Left colon (tissue), 2 donors: ENCODE measurements around the gene CLEC10A. TPM values are rescaled to one million over a fixed set of nuclear protein-coding genes. Genes with fewer than 3 reads are reported as not detected.
"Not testable (repeated sequence)": the region's sequence is repeated elsewhere in the genome, so short reads cannot be mapped to it uniquely, and the experiment has no call there.

Experiments used
- ATAC-seq: fragments of 200-7000 bp; cut with Tn5 transposase; one replicate; pipeline ENCODE4 v1.9.1; 2020; ENCODE audit warnings: mild to moderate bottlenecking, moderate library complexity
- DNase-seq, 2 donors: peaks; one replicate each; pipeline ENCODE4 v3.0.0-alpha.2; 2020
- intact Hi-C, 2 donors: fragments of 100-400 bp; cut with DNase I in 1 of 2; cut with micrococcal nuclease in 1 of 2; formaldehyde crosslinking; loops; one replicate each; pipeline versions ENCODE4 v1.11.2 to v1.14.0; 2022; cut with DNase I, micrococcal nuclease
- total RNA-seq, 2 donors: library from RNA; stranded (reverse); fragmentation: NEBNext Ultra II Directional; extraction: Animal tissue kit (Norgen Biotek cat#: 25700); gene quantifications; one replicate each; pipeline ENCODE4 v1.2.1, GENCODE V29; 2021
- donor health status: DM: no; HTN: no; CAD: no.
- donor health status: DM: yes; HTN: yes; CAD: no.

CLEC10A gene
- total RNA-seq, 2 donors from 2014 or later: 4.2 to 7.6 TPM

DNA sequence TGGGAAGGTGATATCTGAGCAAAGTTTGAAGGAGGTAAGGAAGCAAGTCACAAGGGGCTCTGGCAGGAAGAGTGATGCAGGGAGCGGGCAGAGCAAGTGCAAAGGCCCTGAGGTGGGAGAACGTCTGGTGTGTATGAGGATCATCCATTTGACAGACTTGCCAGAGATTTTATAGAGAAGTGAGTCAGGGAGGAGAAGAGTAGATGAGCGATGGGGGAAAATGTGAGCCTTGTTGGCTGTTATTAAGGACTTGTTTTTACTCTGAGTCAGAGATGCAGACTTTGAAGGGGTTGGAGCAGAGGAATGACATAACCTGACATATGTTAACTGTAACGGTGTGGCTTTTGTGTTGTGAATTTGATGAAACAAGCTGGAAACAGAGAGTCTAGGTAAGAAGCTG is 3.5 kb upstream of the CLEC10A start:
- intact Hi-C loops: no loop called here
- ATAC-seq (no peak), DNase-seq (no peak)

GRCh38 chr17:7081341-7082062 is 1.5 kb upstream of the CLEC10A start:
- intact Hi-C loops: no loop called here
- no peak for DNase-seq
- no peak for ATAC-seq

DNA sequence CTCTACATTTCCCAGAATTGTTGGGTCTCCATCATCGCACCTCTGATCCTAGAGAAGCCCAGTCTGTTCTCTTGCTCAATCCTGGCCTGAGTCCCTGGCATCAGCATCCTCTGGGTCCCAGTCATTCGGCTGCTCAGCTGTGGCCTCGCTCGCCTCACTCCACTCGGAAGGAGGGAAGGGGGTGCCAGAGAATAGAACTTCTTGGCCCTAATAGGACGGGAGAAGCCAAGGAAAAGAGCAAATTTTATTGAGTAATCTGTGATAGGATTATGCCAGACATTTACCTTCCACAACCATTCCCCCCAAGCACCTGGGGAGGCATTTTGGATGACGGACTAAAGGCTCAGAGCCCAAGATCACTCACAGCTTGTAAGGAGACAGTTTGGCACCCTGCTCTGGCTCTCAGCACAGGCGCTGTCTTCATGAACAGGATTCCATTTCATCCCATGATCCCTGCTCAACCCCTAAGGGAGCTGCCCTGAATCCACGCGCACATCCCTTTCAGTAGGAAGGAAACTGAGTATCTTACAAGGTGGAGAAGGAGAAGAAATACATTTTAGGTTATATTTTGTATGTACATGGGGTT is 498 bp upstream of the CLEC10A start:
- no peak for ATAC-seq
- intact Hi-C loops: no loop called here
- DNase-seq: no peak

GRCh38 chr17:7078711-7079110 is 1.3 kb downstream of the CLEC10A start:
- ATAC-seq (no peak), DNase-seq (no peak)
- intact Hi-C loops: no loop called here

- no peak for ATAC-seq
- DNase-seq: no peak
- intact Hi-C loops: no loop called here
These were observed 2.0 kb downstream of the CLEC10A start for GRCh38 chr17:7077911-7078546.

- intact Hi-C loops: no loop called here
- ATAC-seq: no peak
- DNase-seq: no peak
These were observed 5.1 kb downstream of the CLEC10A start for GRCh38 chr17:7074931-7075330.

GRCh38 chr17:7072406-7072805 is 7.6 kb downstream of the CLEC10A start:
- DNase-seq: no peak
- no peak for ATAC-seq
- intact Hi-C loops: no loop called here

- intact Hi-C loops: no loop called here
- DNase-seq: no peak
- ATAC-seq: no peak
These were observed 9.3 kb downstream of the CLEC10A start for GRCh38 chr17:7070712-7071111.

DNA sequence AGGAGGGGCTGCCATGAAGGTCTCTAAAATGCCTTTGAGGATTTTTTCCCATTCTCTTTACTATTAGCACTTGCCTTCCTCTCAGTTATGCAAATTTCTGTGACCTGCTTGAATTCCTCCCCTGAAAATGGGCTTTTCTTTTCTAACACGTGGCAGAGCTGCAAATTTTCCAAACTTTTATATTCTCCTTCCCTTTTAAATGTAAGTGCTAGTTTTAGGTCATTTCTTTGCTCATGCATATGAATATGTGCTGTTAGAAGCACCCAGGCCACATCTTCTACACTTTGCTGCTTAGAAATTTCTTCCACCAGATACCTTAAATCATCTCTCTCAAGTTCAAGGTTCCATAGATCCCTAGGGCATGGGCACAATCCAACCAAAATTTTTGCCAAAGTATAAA is 11.8 kb downstream of the CLEC10A start:
- DNase-seq: no peak
- intact Hi-C loops: no loop called here
- no peak for ATAC-seq

DNA sequence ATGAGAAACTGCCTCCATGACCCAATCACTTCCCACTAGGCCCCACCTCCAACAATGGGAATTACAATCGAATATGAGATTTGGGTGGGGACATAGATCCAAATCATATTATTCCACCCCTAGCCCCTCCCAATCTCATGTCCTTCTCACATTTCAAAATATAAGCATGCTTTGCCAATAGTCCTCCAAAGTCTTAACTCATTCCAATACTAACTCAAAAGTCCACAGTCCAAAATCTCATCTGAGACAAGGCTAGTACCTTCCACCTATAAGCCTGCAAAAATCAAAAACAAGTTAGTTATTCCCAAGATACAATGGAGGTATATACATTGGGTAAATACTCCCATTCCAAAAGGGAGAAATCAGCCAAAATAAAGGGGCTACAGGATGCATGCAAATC is 12.9 kb downstream of the CLEC10A start:
- no peak for DNase-seq
- ATAC-seq: no peak
- intact Hi-C loops: no loop called here

DNA sequence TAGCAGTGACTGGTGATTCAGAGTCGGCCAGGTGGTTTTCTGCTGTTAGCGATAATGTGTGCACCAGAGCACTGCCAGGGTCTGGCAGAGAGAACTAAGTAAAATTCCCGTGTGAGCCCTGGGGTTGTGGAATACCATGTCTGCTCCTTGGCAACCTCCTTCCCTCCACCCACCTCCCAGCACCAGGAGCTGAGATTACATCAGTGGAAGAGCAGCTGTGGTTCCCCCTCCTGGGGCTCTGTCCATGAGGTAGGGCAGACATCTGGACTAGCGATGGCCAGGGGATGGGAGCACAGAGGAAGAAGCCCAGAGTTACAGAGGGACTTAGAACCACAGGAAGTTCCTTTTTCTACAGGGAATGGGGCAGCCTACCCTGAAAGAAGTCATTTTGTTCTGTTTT is 15.8 kb downstream of the CLEC10A start:
- intact Hi-C loops: no loop called here
- DNase-seq (no peak), ATAC-seq (no peak)

DNA sequence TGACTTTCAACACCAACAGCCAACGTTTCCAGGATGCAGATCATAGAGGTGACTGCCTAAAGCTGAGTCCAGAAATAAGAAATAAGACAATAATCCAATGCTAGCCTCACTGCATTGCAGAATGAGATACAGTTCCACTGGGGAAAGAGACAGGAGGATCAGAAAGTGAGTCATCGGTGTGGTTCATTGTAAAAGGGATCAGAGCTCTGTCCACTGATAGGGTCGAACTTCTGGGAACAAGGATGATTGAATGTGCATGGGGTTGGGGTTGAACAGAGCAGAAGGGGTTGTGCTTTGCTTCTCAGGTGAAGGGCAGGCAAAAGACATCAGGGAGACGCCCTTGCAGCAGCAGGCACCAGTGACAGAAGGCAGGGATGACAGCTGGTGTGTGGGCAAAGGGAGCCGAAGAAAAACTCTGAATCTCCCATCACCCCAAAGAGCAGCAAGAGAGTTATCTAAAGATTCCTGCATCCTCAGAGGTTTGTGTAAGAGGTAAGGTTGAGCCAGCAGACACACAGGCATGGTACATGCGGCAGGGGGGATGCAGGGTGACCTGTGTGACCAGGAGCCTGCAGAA is 16.4 kb downstream of the CLEC10A start:
- no peak for DNase-seq
- no peak for ATAC-seq
- intact Hi-C loops: no loop called here

DNA sequence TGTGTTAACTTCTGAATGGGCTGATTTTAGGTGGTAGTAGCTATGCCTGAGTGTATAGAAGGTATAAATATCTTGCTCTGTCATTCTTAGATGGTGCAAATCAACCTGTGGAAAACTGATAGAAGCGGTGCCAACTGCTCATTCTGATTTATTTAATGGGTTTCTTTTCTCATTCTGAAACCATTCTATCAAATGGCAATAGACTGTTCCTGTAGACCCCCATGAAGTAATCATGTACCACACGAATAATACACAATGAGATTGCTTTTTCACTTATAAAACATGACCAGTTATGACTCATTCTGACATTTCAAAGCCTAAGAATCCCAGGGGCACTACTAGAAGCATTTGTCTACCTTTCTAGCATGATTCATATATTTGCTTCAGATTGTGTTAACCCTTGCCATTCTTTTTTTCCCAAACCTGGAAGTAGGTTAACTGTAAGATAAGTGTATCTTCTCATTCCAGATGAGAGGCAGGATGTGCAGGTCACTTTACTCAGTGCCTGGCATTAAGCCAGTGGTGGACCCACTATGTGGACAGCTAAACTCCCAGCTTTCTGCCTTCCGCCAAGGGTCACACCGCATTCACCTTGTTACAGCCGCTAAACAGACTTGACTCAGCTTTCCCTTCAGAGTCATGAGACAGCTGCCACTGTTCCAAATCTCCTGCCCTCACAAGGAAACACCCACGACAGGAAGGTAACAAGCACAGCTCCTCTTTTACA is 19.7 kb downstream of the CLEC10A start:
- DNase-seq (no peak), ATAC-seq (no peak)
- intact Hi-C loops: no loop called here

GRCh38 chr17:7058831-7059447 is 21.1 kb downstream of the CLEC10A start:
- intact Hi-C loops: no loop called here
- ATAC-seq: no peak
- no peak for DNase-seq

GRCh38 chr17:7056386-7056785 is 23.7 kb downstream of the CLEC10A start:
- no peak for DNase-seq
- intact Hi-C loops: no loop called here

GRCh38 chr17:7050583-7050982 is 29.5 kb downstream of the CLEC10A start:
- intact Hi-C loops: loop anchor here in 1 of 2 donors (5.0 kb wide), 1 partner anchor 87 kb away; no protein-coding TSS in a partner anchor
- DNase-seq, ATAC-seq: not testable (repeated sequence)

More at GRCh38 chr17:7056386-7056785, 23.7 kb downstream of the CLEC10A start:
- ATAC-seq: no peak

GRCh38 chr17:7048968-7049367 is 31.1 kb downstream of the CLEC10A start:
- ATAC-seq (no peak), DNase-seq (no peak)
- intact Hi-C loops: loop anchor here in 1 of 2 donors (5.0 kb wide), 1 partner anchor 128 kb away; the partner anchor contains the start of gene ASGR1

- no peak for DNase-seq
- no peak for ATAC-seq
- intact Hi-C loops: loop anchor here in 1 of 2 donors (5.0 kb wide), 1 partner anchor 130 kb away; the partner anchor contains the start of gene ASGR1
These were observed 32.5 kb downstream of the CLEC10A start for GRCh38 chr17:7047566-7047965.
